Measurements from ENCODE around the gene GPR65. TPM values are rescaled to one million over a fixed set of nuclear protein-coding genes. Genes with fewer than 3 reads are reported as not detected.

GPR65 gene
- total RNA-seq, 1 experiment from 2014 or later = not detected

- no peak overlapping the region for H2BK12ac ChIP-seq (ENCODE audit: insufficient read length, low read depth, low read length)
- no peaks in the 10 kb centered on the region for H3K79me2 ChIP-seq (ENCODE audit: insufficient read depth, low read length)
- H3K9me3 ChIP-seq (ENCODE audit: control insufficient read depth, low read depth, low read length) = no peaks in the 10 kb centered on the region
- Mint-ChIP-seq H3K27me3 (ENCODE audit: low read depth) (peaks cover 2% of the 10 kb centered on the region), H3K4me3 (no peak overlapping the region), H3K9me3 (peaks cover 6 to 9% of the 10 kb centered on the region in 2 experiments), H3K4me1 (no peaks in the 10 kb centered on the region), H3K27ac (no peak overlapping the region), H3K36me3 (ENCODE audit: insufficient read depth in 1 of 3, low read depth in 3 of 3) (peaks cover 0 to 2% (median 2%) of the 10 kb centered on the region in 3 experiments; a peak in 3 of 7 replicates)
- H3K9ac ChIP-seq (ENCODE audit: extremely low read depth, insufficient read length, low read length) = no peak overlapping the region
- no peak overlapping the region for H2AK5ac ChIP-seq (ENCODE audit: insufficient read length, low read length)
- H2BK15ac ChIP-seq (ENCODE audit: low read depth, low read length) = no peak overlapping the region
- H3K4me1 ChIP-seq (ENCODE audit: insufficient read depth, low read length) = no peaks in the 10 kb centered on the region
- H2BK5ac ChIP-seq (ENCODE audit: insufficient read length, low read length) = no peak overlapping the region
- DNase-seq = no peak
- H2BK20ac ChIP-seq (ENCODE audit: low read depth, low read length, poor library complexity, severe bottlenecking) = no peak overlapping the region
- H3K23ac ChIP-seq (ENCODE audit: insufficient read length, low read depth, low read length) = no peak overlapping the region
- no peaks in the 10 kb centered on the region for H4K20me1 ChIP-seq (ENCODE audit: control insufficient read depth, insufficient read depth, insufficient read length)
- WGBS (ENCODE audit: extremely low coverage, insufficient read length, low lambda C conversion rate) = no CpG with 5 or more reads among the region's 1 CpG
- H3K27me3 ChIP-seq (ENCODE audit: insufficient read depth, low read length) = no peaks in the 10 kb centered on the region
- H3K18ac ChIP-seq (ENCODE audit: insufficient read length, low read depth, low read length) = no peak overlapping the region
- no peak overlapping the region for H2BK120ac ChIP-seq (ENCODE audit: low read depth, low read length, poor library complexity, severe bottlenecking)
- no peak overlapping the region for H3K4me2 ChIP-seq (ENCODE audit: insufficient read depth, insufficient read length, low read length)
- no peak overlapping the region for H4K5ac ChIP-seq (ENCODE audit: insufficient read length, low read depth, low read length)
- no peak overlapping the region for H4K8ac ChIP-seq (replicated peaks; ENCODE audit: insufficient read length, low read depth, low read length)
- H3K23me2 ChIP-seq (ENCODE audit: insufficient read length, low read depth, low read length, poor library complexity, severe bottlenecking) = no peaks in the 10 kb centered on the region
- H2AFZ ChIP-seq (ENCODE audit: low read length) = no peak overlapping the region
- no peak overlapping the region for H3K56ac ChIP-seq (ENCODE audit: insufficient read length, low read depth, low read length)
- H3K79me1 ChIP-seq (ENCODE audit: insufficient read depth, low read depth, low read length, poor library complexity, severe bottlenecking) = no peaks in the 10 kb centered on the region
- TF ChIP-seq, protein P1, sequence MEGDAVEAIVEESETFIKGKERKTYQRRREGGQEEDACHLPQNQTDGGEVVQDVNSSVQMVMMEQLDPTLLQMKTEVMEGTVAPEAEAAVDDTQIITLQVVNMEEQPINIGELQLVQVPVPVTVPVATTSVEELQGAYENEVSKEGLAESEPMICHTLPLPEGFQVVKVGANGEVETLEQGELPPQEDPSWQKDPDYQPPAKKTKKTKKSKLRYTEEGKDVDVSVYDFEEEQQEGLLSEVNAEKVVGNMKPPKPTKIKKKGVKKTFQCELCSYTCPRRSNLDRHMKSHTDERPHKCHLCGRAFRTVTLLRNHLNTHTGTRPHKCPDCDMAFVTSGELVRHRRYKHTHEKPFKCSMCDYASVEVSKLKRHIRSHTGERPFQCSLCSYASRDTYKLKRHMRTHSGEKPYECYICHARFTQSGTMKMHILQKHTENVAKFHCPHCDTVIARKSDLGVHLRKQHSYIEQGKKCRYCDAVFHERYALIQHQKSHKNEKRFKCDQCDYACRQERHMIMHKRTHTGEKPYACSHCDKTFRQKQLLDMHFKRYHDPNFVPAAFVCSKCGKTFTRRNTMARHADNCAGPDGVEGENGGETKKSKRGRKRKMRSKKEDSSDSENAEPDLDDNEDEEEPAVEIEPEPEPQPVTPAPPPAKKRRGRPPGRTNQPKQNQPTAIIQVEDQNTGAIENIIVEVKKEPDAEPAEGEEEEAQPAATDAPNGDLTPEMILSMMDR (conservative IDR thresholded peaks at IDR 0.05) = no peak
- H3T11ph ChIP-seq (ENCODE audit: low read length) = no peak overlapping the region
- no peak overlapping the region for H3K27ac ChIP-seq (ENCODE audit: insufficient read length, low read depth, low read length)
- no peak overlapping the region for H3K4ac ChIP-seq (ENCODE audit: low read depth, low read length)
- no peak overlapping the region for H3K14ac ChIP-seq (ENCODE audit: insufficient read depth, low read length)
- H4K91ac ChIP-seq (ENCODE audit: insufficient read length, low read depth, low read length) = no peak overlapping the region
Measured at GRCh38 chr14:88048351-88048750, 43.4 kb downstream of the GPR65 start.
